GM03348 (cell line): ENCODE data around the gene TPRN.

Source experiments
- DNase-seq: peaks from one replicate; pipeline ENCODE4 v3.0.0; 2012; ENCODE audit warnings: low spot score

The TPRN gene

GRCh38 chr9:137141976-137142936 is 58.3 kb downstream of the TPRN start:
- no peak for DNase-seq
